Mucosa of rectum (tissue), 2 donors: Measurements from ENCODE around the gene ARHGEF4.

Experiments
- H3K27ac ChIP-seq, 2 donors: one replicate each; pipeline ENCODE4 v1.7.0; 2013; ENCODE audit warnings: inconsistent platforms in 2 of 2, low read depth in 2 of 2, low read length in 2 of 2
- H3K27me3 ChIP-seq, 2 donors: one replicate each; pipeline ENCODE4 v1.7.0; 2013; ENCODE audit warnings: low read length in 2 of 2; ENCODE audit not compliant: control insufficient read depth in 2 of 2, insufficient read depth in 2 of 2
- H3K36me3 ChIP-seq, 2 donors: one replicate each; pipeline ENCODE4 v1.7.0; 2013; ENCODE audit warnings: low read length in 2 of 2; ENCODE audit not compliant: control insufficient read depth in 2 of 2, insufficient read depth in 2 of 2
- H3K4me1 ChIP-seq, 2 donors: one replicate each; pipeline ENCODE4 v1.7.0; 2013; ENCODE audit warnings: low read length in 2 of 2, mild to moderate bottlenecking in 1 of 2; ENCODE audit not compliant: control insufficient read depth in 2 of 2, insufficient read depth in 2 of 2
- H3K4me3 ChIP-seq, 2 donors: one replicate each; pipeline ENCODE4 v1.7.0; 2013; ENCODE audit warnings: low read length in 2 of 2
- H3K9ac ChIP-seq, 2 donors: one replicate each; pipeline ENCODE4 v1.7.0; 2013; ENCODE audit warnings: low read length in 2 of 2, low read depth in 1 of 2, mild to moderate bottlenecking in 1 of 2
- H3K9me3 ChIP-seq, 2 donors: one replicate each; pipeline ENCODE4 v1.7.0; 2013; ENCODE audit warnings: low read length in 2 of 2; ENCODE audit not compliant: control insufficient read depth in 2 of 2
- donor health status: healthy.
- donor health status: Normal muscosa, but diverticular disease.

ARHGEF4 gene

GRCh38 chr2:130818809-130819208 lies 17.9 kb upstream of the ARHGEF4 start:
- H3K27ac ChIP-seq, result no peak overlapping the region
- H3K36me3 ChIP-seq, result no peaks in the 10 kb centered on the region
- H3K9me3 ChIP-seq, result no peaks in the 10 kb centered on the region
- no peak overlapping the region for H3K9ac ChIP-seq
- no peak overlapping the region for H3K4me3 ChIP-seq
- no peaks in the 10 kb centered on the region for H3K4me1 ChIP-seq
- H3K27me3 ChIP-seq, result no peaks in the 10 kb centered on the region

GRCh38 chr2:130819226-130819607 lies 17.5 kb upstream of the ARHGEF4 start:
- Histone ChIP-seq H3K27ac (no peak overlapping the region), H3K9me3 (no peaks in the 10 kb centered on the region), H3K9ac (no peak overlapping the region), H3K27me3 (no peaks in the 10 kb centered on the region), H3K36me3 (no peaks in the 10 kb centered on the region), H3K4me3 (no peak overlapping the region), H3K4me1 (no peaks in the 10 kb centered on the region)

GRCh38 chr2:130819608-130820278 lies 17.0 kb upstream of the ARHGEF4 start:
- Histone ChIP-seq H3K27ac (no peak overlapping the region), H3K9me3 (no peaks in the 10 kb centered on the region), H3K36me3 (no peaks in the 10 kb centered on the region), H3K4me1 (no peaks in the 10 kb centered on the region), H3K27me3 (no peaks in the 10 kb centered on the region), H3K9ac (no peak overlapping the region), H3K4me3 (no peak overlapping the region)

GRCh38 chr2:130820279-130820861 lies 16.3 kb upstream of the ARHGEF4 start:
- H3K36me3 ChIP-seq, result no peaks in the 10 kb centered on the region
- H3K4me1 ChIP-seq, result no peaks in the 10 kb centered on the region
- no peak overlapping the region for H3K4me3 ChIP-seq
- no peaks in the 10 kb centered on the region for H3K27me3 ChIP-seq
- H3K9ac ChIP-seq, result no peak overlapping the region
- H3K9me3 ChIP-seq, result no peaks in the 10 kb centered on the region
- no peak overlapping the region for H3K27ac ChIP-seq

GRCh38 chr2:130821867-130822266 lies 14.8 kb upstream of the ARHGEF4 start:
- Histone ChIP-seq H3K4me1 (no peaks in the 10 kb centered on the region), H3K9me3 (no peaks in the 10 kb centered on the region), H3K27ac (no peak overlapping the region), H3K4me3 (no peak overlapping the region), H3K36me3 (no peaks in the 10 kb centered on the region), H3K9ac (no peak overlapping the region), H3K27me3 (no peaks in the 10 kb centered on the region)

- H3K27ac ChIP-seq, result no peak overlapping the region
- H3K4me1 ChIP-seq, result no peaks in the 10 kb centered on the region
- no peak overlapping the region for H3K4me3 ChIP-seq
- no peaks in the 10 kb centered on the region for H3K9me3 ChIP-seq
- H3K9ac ChIP-seq, result no peak overlapping the region
- H3K27me3 ChIP-seq, result no peaks in the 10 kb centered on the region
- H3K36me3 ChIP-seq, result no peaks in the 10 kb centered on the region
These were observed 13.9 kb upstream of the ARHGEF4 start for GRCh38 chr2:130822766-130823165.

GRCh38 chr2:130823171-130823885 lies 13.4 kb upstream of the ARHGEF4 start:
- Histone ChIP-seq H3K4me3 (no peak overlapping the region), H3K4me1 (no peaks in the 10 kb centered on the region), H3K27ac (no peak overlapping the region), H3K9me3 (no peaks in the 10 kb centered on the region), H3K9ac (no peak overlapping the region), H3K27me3 (no peaks in the 10 kb centered on the region), H3K36me3 (no peaks in the 10 kb centered on the region)

GRCh38 chr2:130823886-130824491 lies 12.7 kb upstream of the ARHGEF4 start:
- H3K27me3 ChIP-seq, result no peaks in the 10 kb centered on the region
- no peaks in the 10 kb centered on the region for H3K4me1 ChIP-seq
- no peaks in the 10 kb centered on the region for H3K36me3 ChIP-seq
- H3K9me3 ChIP-seq, result no peaks in the 10 kb centered on the region
- H3K27ac ChIP-seq, result no peak overlapping the region
- no peak overlapping the region for H3K9ac ChIP-seq
- H3K4me3 ChIP-seq, result no peak overlapping the region

- no peak overlapping the region for H3K4me3 ChIP-seq
These were observed 12.1 kb upstream of the ARHGEF4 start for GRCh38 chr2:130824492-130825061.

More at GRCh38 chr2:130824492-130825061, 12.1 kb upstream of the ARHGEF4 start:
- Histone ChIP-seq H3K9ac (no peak overlapping the region), H3K9me3 (no peaks in the 10 kb centered on the region), H3K36me3 (no peaks in the 10 kb centered on the region), H3K27me3 (no peaks in the 10 kb centered on the region), H3K27ac (no peak overlapping the region), H3K4me1 (no peaks in the 10 kb centered on the region)
